Neural cell (in vitro differentiated cells): ENCODE measurements around the gene MRPL1. TPM values are rescaled to one million over a fixed set of nuclear protein-coding genes. Genes with fewer than 3 reads are reported as not detected.
"Not testable (repeated sequence)": the region's sequence is repeated elsewhere in the genome, so short reads cannot be mapped to it uniquely, and the experiment has no call there.

Experiments used
- H2AFZ ChIP-seq: fragments of 200-600, 300-800 bp; sonication (generic), shearing (Covaris generic); 2 replicates; pipeline ENCODE4 v1.6.0; 2014; ENCODE audit warnings: low read depth, mild to moderate bottlenecking, antibody characterized with exemption, low read length, moderate library complexity
- H3F3A ChIP-seq: fragments of 200-600 bp; shearing (Covaris generic); 2 replicates; pipeline ENCODE4 v1.6.1; 2016; ENCODE audit warnings: mild to moderate bottlenecking, moderate library complexity, mixed read lengths, antibody characterized with exemption, low read length; ENCODE audit not compliant: insufficient read depth, poor library complexity, severe bottlenecking
- H3K27ac ChIP-seq: fragments of 200-600, 300-800 bp; sonication (generic), shearing (Covaris generic); 2 replicates; pipeline ENCODE4 v1.5.1; 2014; ENCODE audit warnings: mild to moderate bottlenecking, low read length, moderate library complexity
- H3K27me3 ChIP-seq: fragments of 300-800, 200-600 bp; sonication (generic), shearing (Covaris generic); 2 replicates; pipeline ENCODE4 v1.6.0; 2014; ENCODE audit warnings: mild to moderate bottlenecking, low read depth, low read length, moderate library complexity; ENCODE audit not compliant: insufficient read depth
- H3K36me3 ChIP-seq: fragments of 300-800, 200-600 bp; sonication (generic), shearing (Covaris generic); 2 replicates; pipeline ENCODE4 v1.5.1; 2014; ENCODE audit warnings: mild to moderate bottlenecking, antibody characterized with exemption, low read length, moderate library complexity; ENCODE audit not compliant: insufficient read depth
- H3K4me2 ChIP-seq: fragments of 300-800, 200-600 bp; sonication (generic), shearing (Covaris generic); 2 replicates; pipeline ENCODE4 v1.6.0; 2014; ENCODE audit warnings: mild to moderate bottlenecking, low read length
- H3K4me3 ChIP-seq: fragments of 300-800, 200-600 bp; sonication (generic), shearing (Covaris generic); 2 replicates; pipeline ENCODE4 v1.5.1; 2014; ENCODE audit warnings: mild to moderate bottlenecking, low read length, moderate library complexity
- H3K79me2 ChIP-seq: fragments of 200-600 bp; shearing (Covaris generic); replicated peaks from 2 replicates; pipeline ENCODE4 v1.6.0; 2014; ENCODE audit warnings: mild to moderate bottlenecking, low read length, moderate library complexity; ENCODE audit not compliant: insufficient read depth
- H3K9ac ChIP-seq: fragments of 300-800, 200-600 bp; sonication (generic), shearing (Covaris generic); 2 replicates; pipeline ENCODE4 v1.6.1; 2016; ENCODE audit warnings: mild to moderate bottlenecking, low read length, mixed read lengths
- H3K9me2 ChIP-seq: fragments of 200-600 bp; shearing (Covaris generic); 2 replicates; pipeline ENCODE4 v1.6.1; 2016; ENCODE audit warnings: mild to moderate bottlenecking, low read length, mixed read lengths; ENCODE audit not compliant: insufficient read depth
- H3K9me3 ChIP-seq: fragments of 200-600, 300-800 bp; sonication (generic), shearing (Covaris generic); 2 replicates; pipeline ENCODE4 v1.6.1; 2016; ENCODE audit warnings: mild to moderate bottlenecking, mixed run types, low read length, moderate library complexity, mixed read lengths
- H4K20me1 ChIP-seq: fragments of 200-600 bp; shearing (Covaris generic); 2 replicates; pipeline ENCODE4 v1.6.1; 2016; ENCODE audit warnings: mild to moderate bottlenecking, mixed run types; ENCODE audit not compliant: insufficient read depth
- EP300 ChIP-seq: fragments of 450-650 bp; conservative IDR thresholded peaks from 2 replicates; pipeline ENCODE4 v1.6.1; 2014; ENCODE audit warnings: antibody characterized with exemption, mild to moderate bottlenecking, moderate library complexity; ENCODE audit not compliant: poor library complexity, severe bottlenecking
- EZH2 ChIP-seq: fragments of 200-600, 300-800 bp; shearing (Covaris generic), sonication (generic); IDR thresholded peaks from 2 replicates; pipeline ENCODE4 v1.6.1; 2014; ENCODE audit warnings: antibody characterized with exemption, low read length, borderline replicate concordance, mild to moderate bottlenecking; ENCODE audit not compliant: insufficient read depth, poor library complexity, severe bottlenecking
- MXI1 ChIP-seq: fragments of 450-650 bp; conservative IDR thresholded peaks from 2 replicates; pipeline ENCODE4 v1.6.1; 2014; ENCODE audit warnings: antibody characterized with exemption, mild to moderate bottlenecking; ENCODE audit not compliant: poor library complexity, severe bottlenecking
- POLR2AphosphoS5 ChIP-seq: IDR thresholded peaks from 2 replicates; pipeline ENCODE4 v1.6.1; 2012
- RAD21 ChIP-seq: fragments of 450-650 bp; conservative IDR thresholded peaks from 2 replicates; pipeline ENCODE4 v1.6.1; 2014; ENCODE audit warnings: antibody characterized with exemption, mild to moderate bottlenecking, moderate library complexity
- SMC3 ChIP-seq: fragments of 450-650 bp; conservative IDR thresholded peaks from 2 replicates; pipeline ENCODE4 v1.6.1; 2014; ENCODE audit warnings: antibody characterized with exemption, mild to moderate bottlenecking, moderate library complexity; ENCODE audit not compliant: poor library complexity
- TAF1 ChIP-seq: IDR thresholded peaks from 2 replicates; pipeline ENCODE4 v1.6.1; 2012; ENCODE audit warnings: low read depth
- polyA plus RNA-seq: library from polyadenylated mRNA; depleted of rRNA; stranded (reverse); fragments of >200 nt; gene quantifications from 2 replicates; pipeline ENCODE4 v1.2.3, GENCODE V29; 2014
- TF ChIP-seq, protein P1 (sequence below): fragments of 450-650 bp; IDR thresholded peaks from 2 replicates; pipeline ENCODE4 v1.5.1; 2014; ENCODE audit warnings: antibody characterized with exemption, mild to moderate bottlenecking, moderate library complexity; ENCODE audit not compliant: poor library complexity, severe bottlenecking
- TF ChIP-seq, protein P2 (sequence below): IDR thresholded peaks from 2 replicates; pipeline ENCODE4 v1.6.1; 2012; ENCODE audit warnings: borderline replicate concordance

MRPL1 gene
- polyA plus RNA-seq, 1 donor from 2014 or later, result 41.9 TPM

DNA sequence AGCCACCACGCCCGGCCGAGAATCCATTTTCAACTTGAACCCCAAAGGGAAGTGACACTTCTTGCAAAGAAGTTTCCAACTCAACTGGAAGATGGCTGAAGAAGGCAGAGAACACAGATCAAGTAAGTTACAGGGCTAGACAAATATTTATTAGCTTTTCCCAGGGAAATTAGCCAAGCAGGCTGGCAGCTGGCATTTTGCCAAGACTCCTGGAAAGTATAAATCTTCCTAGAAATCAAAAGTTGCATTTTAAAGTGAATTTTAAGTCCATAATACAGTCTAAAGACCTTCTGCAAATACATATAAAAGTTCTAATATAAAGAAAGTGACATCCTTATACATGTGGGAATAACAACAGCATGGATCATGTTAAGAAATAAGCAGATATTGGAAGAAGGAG lies 3.4 kb upstream of the MRPL1 start:
- H3K9me2 ChIP-seq, result no peaks in the 10 kb centered on the region
- H3F3A ChIP-seq, result no peaks in the 10 kb centered on the region
- H3K4me2 ChIP-seq, result no peak overlapping the region
- no peaks in the 10 kb centered on the region for H4K20me1 ChIP-seq
- TF ChIP-seq RAD21 (no peak), SMC3 (no peak), TAF1 (no peak), EZH2 (no peak), EP300 (no peak), POLR2AphosphoS5 (no peak), MXI1 (no peak)
- TF ChIP-seq, protein P1, sequence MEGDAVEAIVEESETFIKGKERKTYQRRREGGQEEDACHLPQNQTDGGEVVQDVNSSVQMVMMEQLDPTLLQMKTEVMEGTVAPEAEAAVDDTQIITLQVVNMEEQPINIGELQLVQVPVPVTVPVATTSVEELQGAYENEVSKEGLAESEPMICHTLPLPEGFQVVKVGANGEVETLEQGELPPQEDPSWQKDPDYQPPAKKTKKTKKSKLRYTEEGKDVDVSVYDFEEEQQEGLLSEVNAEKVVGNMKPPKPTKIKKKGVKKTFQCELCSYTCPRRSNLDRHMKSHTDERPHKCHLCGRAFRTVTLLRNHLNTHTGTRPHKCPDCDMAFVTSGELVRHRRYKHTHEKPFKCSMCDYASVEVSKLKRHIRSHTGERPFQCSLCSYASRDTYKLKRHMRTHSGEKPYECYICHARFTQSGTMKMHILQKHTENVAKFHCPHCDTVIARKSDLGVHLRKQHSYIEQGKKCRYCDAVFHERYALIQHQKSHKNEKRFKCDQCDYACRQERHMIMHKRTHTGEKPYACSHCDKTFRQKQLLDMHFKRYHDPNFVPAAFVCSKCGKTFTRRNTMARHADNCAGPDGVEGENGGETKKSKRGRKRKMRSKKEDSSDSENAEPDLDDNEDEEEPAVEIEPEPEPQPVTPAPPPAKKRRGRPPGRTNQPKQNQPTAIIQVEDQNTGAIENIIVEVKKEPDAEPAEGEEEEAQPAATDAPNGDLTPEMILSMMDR, result no peak
- TF ChIP-seq, protein P2, sequence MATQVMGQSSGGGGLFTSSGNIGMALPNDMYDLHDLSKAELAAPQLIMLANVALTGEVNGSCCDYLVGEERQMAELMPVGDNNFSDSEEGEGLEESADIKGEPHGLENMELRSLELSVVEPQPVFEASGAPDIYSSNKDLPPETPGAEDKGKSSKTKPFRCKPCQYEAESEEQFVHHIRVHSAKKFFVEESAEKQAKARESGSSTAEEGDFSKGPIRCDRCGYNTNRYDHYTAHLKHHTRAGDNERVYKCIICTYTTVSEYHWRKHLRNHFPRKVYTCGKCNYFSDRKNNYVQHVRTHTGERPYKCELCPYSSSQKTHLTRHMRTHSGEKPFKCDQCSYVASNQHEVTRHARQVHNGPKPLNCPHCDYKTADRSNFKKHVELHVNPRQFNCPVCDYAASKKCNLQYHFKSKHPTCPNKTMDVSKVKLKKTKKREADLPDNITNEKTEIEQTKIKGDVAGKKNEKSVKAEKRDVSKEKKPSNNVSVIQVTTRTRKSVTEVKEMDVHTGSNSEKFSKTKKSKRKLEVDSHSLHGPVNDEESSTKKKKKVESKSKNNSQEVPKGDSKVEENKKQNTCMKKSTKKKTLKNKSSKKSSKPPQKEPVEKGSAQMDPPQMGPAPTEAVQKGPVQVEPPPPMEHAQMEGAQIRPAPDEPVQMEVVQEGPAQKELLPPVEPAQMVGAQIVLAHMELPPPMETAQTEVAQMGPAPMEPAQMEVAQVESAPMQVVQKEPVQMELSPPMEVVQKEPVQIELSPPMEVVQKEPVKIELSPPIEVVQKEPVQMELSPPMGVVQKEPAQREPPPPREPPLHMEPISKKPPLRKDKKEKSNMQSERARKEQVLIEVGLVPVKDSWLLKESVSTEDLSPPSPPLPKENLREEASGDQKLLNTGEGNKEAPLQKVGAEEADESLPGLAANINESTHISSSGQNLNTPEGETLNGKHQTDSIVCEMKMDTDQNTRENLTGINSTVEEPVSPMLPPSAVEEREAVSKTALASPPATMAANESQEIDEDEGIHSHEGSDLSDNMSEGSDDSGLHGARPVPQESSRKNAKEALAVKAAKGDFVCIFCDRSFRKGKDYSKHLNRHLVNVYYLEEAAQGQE, result no peak
- no peaks in the 10 kb centered on the region for H3K36me3 ChIP-seq
- H3K4me3 ChIP-seq, result no peak overlapping the region
- H3K79me2 ChIP-seq, result no peaks in the 10 kb centered on the region
- H2AFZ ChIP-seq, result no peak overlapping the region
- no peaks in the 10 kb centered on the region for H3K9me3 ChIP-seq
- H3K9ac ChIP-seq, result no peak overlapping the region
- H3K27ac ChIP-seq, result no peak overlapping the region
- no peaks in the 10 kb centered on the region for H3K27me3 ChIP-seq

DNA sequence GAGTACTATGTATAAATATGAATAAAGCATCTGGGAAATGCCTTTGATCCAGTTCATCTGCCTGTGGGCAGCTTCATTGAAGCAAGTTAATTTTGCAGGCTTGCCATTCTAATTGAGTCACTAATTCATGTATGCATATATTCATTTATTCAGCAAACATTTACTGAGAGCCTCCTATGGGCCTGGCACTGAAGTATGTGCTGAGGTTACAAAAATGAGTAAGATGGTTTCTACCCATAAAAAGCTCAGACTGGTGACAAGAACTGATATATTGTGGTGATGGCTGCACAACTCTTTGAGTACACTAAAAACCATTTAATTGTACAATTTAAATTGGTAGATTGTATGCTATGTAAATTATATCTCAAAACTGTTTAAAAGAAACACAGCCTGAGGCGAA lies 1.1 kb upstream of the MRPL1 start:
- H3K9ac ChIP-seq, result no peak overlapping the region
- H3K36me3 ChIP-seq, result no peaks in the 10 kb centered on the region
- no peaks in the 10 kb centered on the region for H3K9me2 ChIP-seq
- no peaks in the 10 kb centered on the region for H4K20me1 ChIP-seq
- peak overlapping the region; percentile 60 for H2AFZ ChIP-seq
- H3K27me3 ChIP-seq, result no peaks in the 10 kb centered on the region
- H3K9me3 ChIP-seq, result no peaks in the 10 kb centered on the region
- peak overlapping the region; percentile 72 for H3K4me2 ChIP-seq
- H3K27ac ChIP-seq, result no peak overlapping the region
- TF ChIP-seq POLR2AphosphoS5 (no peak), SMC3 (no peak), EZH2 (no peak), MXI1 (no peak), RAD21 (no peak), TAF1 (no peak), EP300 (no peak)
- TF ChIP-seq, protein P1, result no peak
- TF ChIP-seq, protein P2, result no peak
- no peaks in the 10 kb centered on the region for H3F3A ChIP-seq
- peak overlapping the region; percentile 72 for H3K4me3 ChIP-seq
- no peaks in the 10 kb centered on the region for H3K79me2 ChIP-seq

DNA sequence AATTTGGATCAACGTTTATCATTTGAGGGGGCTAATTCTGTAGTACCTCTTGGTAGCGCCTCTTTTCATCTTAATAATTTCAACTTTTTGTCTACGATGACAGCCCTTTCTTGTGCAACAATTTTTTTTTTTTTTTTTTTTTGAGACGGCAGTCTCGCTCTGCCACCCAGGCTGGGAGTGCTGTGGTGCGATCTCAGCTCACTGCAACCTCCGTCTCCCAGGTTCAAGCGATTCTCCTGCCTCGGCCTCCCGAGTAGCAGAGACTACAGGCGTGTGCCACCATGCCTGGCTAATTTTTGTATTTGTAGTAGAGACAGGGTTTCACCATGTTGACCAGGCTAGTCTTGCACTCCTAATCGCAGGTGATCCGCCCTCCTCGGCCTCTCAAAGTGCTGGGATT lies 711 bp downstream of the MRPL1 start:
- not testable (repeated sequence) for H4K20me1 ChIP-seq, H3K9me3 ChIP-seq, H3K27ac ChIP-seq, H3F3A ChIP-seq, H3K27me3 ChIP-seq, H3K36me3 ChIP-seq, H3K9me2 ChIP-seq, H3K79me2 ChIP-seq
- Histone ChIP-seq H2AFZ (peak overlapping the region; percentile 60), H3K4me2 (peak overlapping the region; percentile 27), H3K4me3 (peak overlapping the region; percentile 72), H3K9ac (peak overlapping the region; percentile 61)
